ENCODE measurements around the gene DMC1. TPM values are rescaled to one million over a fixed set of nuclear protein-coding genes. Genes with fewer than 3 reads are reported as not detected.
"Not testable (repeated sequence)": the region's sequence is repeated elsewhere in the genome, so short reads cannot be mapped to it uniquely, and the experiment has no call there.

Gene DMC1
- total RNA-seq, 2 experiments from 2014 or later = 12.9 to 14.5 TPM

GRCh38 chr22:38582923-38583322 is 12.9 kb upstream of the DMC1 start:
- not testable (repeated sequence) for H3K4me3 Mint-ChIP-seq, H3K27me3 Mint-ChIP-seq

GRCh38 chr22:38578505-38578904 is 8.5 kb upstream of the DMC1 start:
- no peaks in the 10 kb centered on the region for H3K27me3 Mint-ChIP-seq
- no peaks in the 10 kb centered on the region for H3K4me1 Mint-ChIP-seq
- no peak overlapping the region for H3K4me3 Mint-ChIP-seq
- H3K36me3 Mint-ChIP-seq = no peaks in the 10 kb centered on the region
- H3K9me3 Mint-ChIP-seq = no peaks in the 10 kb centered on the region
- no peak for DNase-seq
- H3K27ac Mint-ChIP-seq = no peak overlapping the region

More at GRCh38 chr22:38582923-38583322, 12.9 kb upstream of the DMC1 start:
- not testable (repeated sequence) for H3K27ac Mint-ChIP-seq, DNase-seq, H3K4me1 Mint-ChIP-seq, H3K9me3 Mint-ChIP-seq, H3K36me3 Mint-ChIP-seq

GRCh38 chr22:38572065-38572464 is 2.1 kb upstream of the DMC1 start:
- H3K36me3 Mint-ChIP-seq = peaks cover 8% of the 10 kb centered on the region
- H3K27me3 Mint-ChIP-seq = no peaks in the 10 kb centered on the region
- H3K4me3 Mint-ChIP-seq = no peak overlapping the region
- peak; percentile 22 for DNase-seq
- H3K9me3 Mint-ChIP-seq = no peaks in the 10 kb centered on the region
- no peak overlapping the region for H3K27ac Mint-ChIP-seq
- H3K4me1 Mint-ChIP-seq = peaks cover 19% of the 10 kb centered on the region

- Mint-ChIP-seq H3K4me3 (peak overlapping the region; percentile 90), H3K36me3 (peaks cover 8% of the 10 kb centered on the region), H3K27me3 (no peaks in the 10 kb centered on the region), H3K9me3 (no peaks in the 10 kb centered on the region), H3K27ac (peak overlapping the region; percentile 92), H3K4me1 (peaks cover 19% of the 10 kb centered on the region)
- peak; percentile 41 for DNase-seq
Measured at GRCh38 chr22:38570779-38571364, 889 bp upstream of the DMC1 start.

- peaks cover 8% of the 10 kb centered on the region for H3K36me3 Mint-ChIP-seq
- peak overlapping the region; percentile 90 for H3K4me3 Mint-ChIP-seq
- H3K27ac Mint-ChIP-seq = peak overlapping the region; percentile 98
- H3K4me1 Mint-ChIP-seq = peaks cover 19% of the 10 kb centered on the region
- H3K9me3 Mint-ChIP-seq = no peaks in the 10 kb centered on the region
- DNase-seq = no peak
- H3K27me3 Mint-ChIP-seq = no peaks in the 10 kb centered on the region
Measured at GRCh38 chr22:38569181-38569971, 607 bp downstream of the DMC1 start.

- peaks cover 8% of the 10 kb centered on the region for H3K36me3 Mint-ChIP-seq
- DNase-seq = no peak
- H3K27me3 Mint-ChIP-seq = no peaks in the 10 kb centered on the region
- no peak overlapping the region for H3K4me3 Mint-ChIP-seq
- no peaks in the 10 kb centered on the region for H3K9me3 Mint-ChIP-seq
- no peak overlapping the region for H3K27ac Mint-ChIP-seq
- H3K4me1 Mint-ChIP-seq = peaks cover 17% of the 10 kb centered on the region
Measured at GRCh38 chr22:38567531-38568285, 2.3 kb downstream of the DMC1 start.

GRCh38 chr22:38566726-38567504 is 3.1 kb downstream of the DMC1 start:
- Mint-ChIP-seq H3K27ac (no peak overlapping the region), H3K4me3 (no peak overlapping the region), H3K9me3 (no peaks in the 10 kb centered on the region), H3K36me3 (peaks cover 8% of the 10 kb centered on the region), H3K27me3 (no peaks in the 10 kb centered on the region), H3K4me1 (peaks cover 17% of the 10 kb centered on the region)
- no peak for DNase-seq

GRCh38 chr22:38565441-38565840 is 4.5 kb downstream of the DMC1 start:
- DNase-seq = no peak
- Mint-ChIP-seq H3K27me3 (no peaks in the 10 kb centered on the region), H3K9me3 (no peaks in the 10 kb centered on the region), H3K4me1 (peaks cover 5% of the 10 kb centered on the region), H3K4me3 (no peak overlapping the region), H3K27ac (no peak overlapping the region), H3K36me3 (peaks cover 10% of the 10 kb centered on the region)

- Mint-ChIP-seq H3K36me3 (peaks cover 7% of the 10 kb centered on the region), H3K4me3 (no peak overlapping the region), H3K27ac (no peak overlapping the region), H3K4me1 (peaks cover 5% of the 10 kb centered on the region), H3K9me3 (no peaks in the 10 kb centered on the region), H3K27me3 (no peaks in the 10 kb centered on the region)
- DNase-seq = no peak
Measured at GRCh38 chr22:38564669-38565068, 5.3 kb downstream of the DMC1 start.

- no peak for DNase-seq
- Mint-ChIP-seq H3K9me3 (no peaks in the 10 kb centered on the region), H3K4me3 (no peak overlapping the region), H3K27me3 (no peaks in the 10 kb centered on the region), H3K4me1 (no peaks in the 10 kb centered on the region), H3K27ac (no peak overlapping the region), H3K36me3 (peaks cover 2% of the 10 kb centered on the region)
Measured at GRCh38 chr22:38554281-38554680, 15.7 kb downstream of the DMC1 start.

- no peaks in the 10 kb centered on the region for H3K4me1 Mint-ChIP-seq
- DNase-seq = no peak
- H3K27me3 Mint-ChIP-seq = no peaks in the 10 kb centered on the region
- H3K9me3 Mint-ChIP-seq = peaks cover 4% of the 10 kb centered on the region
- no peak overlapping the region for H3K27ac Mint-ChIP-seq
- peaks cover 8% of the 10 kb centered on the region for H3K36me3 Mint-ChIP-seq
- no peak overlapping the region for H3K4me3 Mint-ChIP-seq
Measured at GRCh38 chr22:38549101-38549894, 20.7 kb downstream of the DMC1 start.

GRCh38 chr22:38540701-38541100 is 29.3 kb downstream of the DMC1 start:
- H3K4me1 Mint-ChIP-seq = no peaks in the 10 kb centered on the region
- peaks cover 17% of the 10 kb centered on the region for H3K9me3 Mint-ChIP-seq
- peaks cover 34% of the 10 kb centered on the region for H3K36me3 Mint-ChIP-seq
- no peaks in the 10 kb centered on the region for H3K27me3 Mint-ChIP-seq
- no peak for DNase-seq
- H3K4me3 Mint-ChIP-seq = no peak overlapping the region
- no peak overlapping the region for H3K27ac Mint-ChIP-seq

GRCh38 chr22:38531251-38531938 is 38.6 kb downstream of the DMC1 start:
- peak overlapping the region; percentile 66 for H3K4me3 Mint-ChIP-seq
- no peaks in the 10 kb centered on the region for H3K9me3 Mint-ChIP-seq
- H3K36me3 Mint-ChIP-seq = peaks cover 9% of the 10 kb centered on the region
- no peak for DNase-seq
- peak overlapping the region; percentile 90 for H3K27ac Mint-ChIP-seq
- peaks cover 15% of the 10 kb centered on the region for H3K4me1 Mint-ChIP-seq
- no peaks in the 10 kb centered on the region for H3K27me3 Mint-ChIP-seq

- H3K9me3 Mint-ChIP-seq = no peaks in the 10 kb centered on the region
- no peak overlapping the region for H3K4me3 Mint-ChIP-seq
- no peaks in the 10 kb centered on the region for H3K4me1 Mint-ChIP-seq
- DNase-seq = no peak
- H3K27me3 Mint-ChIP-seq = no peaks in the 10 kb centered on the region
- no peak overlapping the region for H3K27ac Mint-ChIP-seq
- peaks cover 2% of the 10 kb centered on the region for H3K36me3 Mint-ChIP-seq
Measured at GRCh38 chr22:38524429-38524828, 45.6 kb downstream of the DMC1 start.

Data from activated naive CD8-positive, alpha-beta T cell treated with anti-CD3 and anti-CD28 coated beads for 36 hours (primary cell).